Measurements from ENCODE around the gene MARCHF10. TPM values are rescaled to one million over a fixed set of nuclear protein-coding genes. Genes with fewer than 3 reads are reported as not detected.

MARCHF10 gene
- total RNA-seq, 1 experiment from 2014 or later = not detected

DNA sequence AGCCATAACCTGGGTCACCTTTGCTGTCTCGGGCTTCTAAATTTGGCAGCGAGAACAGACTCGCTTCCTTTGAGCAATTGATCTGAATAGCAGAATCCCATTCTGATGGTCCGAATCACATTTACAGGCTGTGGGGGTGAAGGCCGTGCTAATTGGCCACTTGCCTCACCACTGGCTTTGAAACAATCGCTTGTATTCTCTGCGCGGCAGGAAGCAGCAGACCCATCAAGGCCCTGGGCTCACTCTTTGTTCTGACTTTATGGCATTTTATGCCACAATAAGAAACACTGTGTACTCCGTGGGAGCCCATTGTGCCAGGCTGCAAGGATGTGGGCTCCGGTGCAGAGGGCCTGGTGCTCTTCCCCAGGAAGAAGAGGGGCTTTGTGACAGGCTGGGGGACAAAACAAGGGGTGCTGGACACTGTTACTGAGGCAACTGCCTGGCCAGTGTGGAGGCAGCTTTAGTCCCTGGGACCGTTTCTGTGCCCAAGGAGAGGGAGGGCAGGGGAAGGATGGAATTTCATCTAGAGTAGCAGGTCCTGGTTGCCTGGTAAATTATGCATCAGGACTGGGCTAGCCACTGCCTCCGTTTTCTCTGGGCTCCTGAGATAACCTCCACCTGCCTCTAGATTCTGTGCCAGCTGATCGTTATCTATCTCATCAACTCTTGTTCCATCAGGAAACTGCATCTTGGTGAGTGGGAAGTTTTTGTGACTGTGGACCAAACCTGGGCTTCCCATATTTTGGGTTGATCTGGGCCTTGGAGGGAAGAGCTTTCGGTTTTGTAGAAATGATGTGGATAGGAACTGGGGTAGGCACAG lies 102.1 kb downstream of the MARCHF10 start:
- TF ChIP-seq, protein P1, sequence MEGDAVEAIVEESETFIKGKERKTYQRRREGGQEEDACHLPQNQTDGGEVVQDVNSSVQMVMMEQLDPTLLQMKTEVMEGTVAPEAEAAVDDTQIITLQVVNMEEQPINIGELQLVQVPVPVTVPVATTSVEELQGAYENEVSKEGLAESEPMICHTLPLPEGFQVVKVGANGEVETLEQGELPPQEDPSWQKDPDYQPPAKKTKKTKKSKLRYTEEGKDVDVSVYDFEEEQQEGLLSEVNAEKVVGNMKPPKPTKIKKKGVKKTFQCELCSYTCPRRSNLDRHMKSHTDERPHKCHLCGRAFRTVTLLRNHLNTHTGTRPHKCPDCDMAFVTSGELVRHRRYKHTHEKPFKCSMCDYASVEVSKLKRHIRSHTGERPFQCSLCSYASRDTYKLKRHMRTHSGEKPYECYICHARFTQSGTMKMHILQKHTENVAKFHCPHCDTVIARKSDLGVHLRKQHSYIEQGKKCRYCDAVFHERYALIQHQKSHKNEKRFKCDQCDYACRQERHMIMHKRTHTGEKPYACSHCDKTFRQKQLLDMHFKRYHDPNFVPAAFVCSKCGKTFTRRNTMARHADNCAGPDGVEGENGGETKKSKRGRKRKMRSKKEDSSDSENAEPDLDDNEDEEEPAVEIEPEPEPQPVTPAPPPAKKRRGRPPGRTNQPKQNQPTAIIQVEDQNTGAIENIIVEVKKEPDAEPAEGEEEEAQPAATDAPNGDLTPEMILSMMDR (conservative IDR thresholded peaks at IDR 0.05; ENCODE audit: low read depth, low read length) = no peak
- TF ChIP-seq EZH2 (IDR thresholded peaks at IDR 0.05; ENCODE audit: borderline replicate concordance, low read depth, low read length, poor library complexity, severe bottlenecking) = no peak
- Histone ChIP-seq H3K36me3 (ENCODE audit: insufficient read depth, low read length, poor library complexity, severe bottlenecking) (no peaks in the 10 kb centered on the region), H3K4me1 (ENCODE audit: insufficient read depth, low read length, poor library complexity, severe bottlenecking) (peaks cover 6% of the 10 kb centered on the region), H3K27ac (ENCODE audit: low read depth, low read length, poor library complexity, severe bottlenecking) (no peak overlapping the region), H3K4me3 (ENCODE audit: low read depth, low read length, poor library complexity, severe bottlenecking) (no peak overlapping the region), H3K27me3 (replicated peaks; ENCODE audit: insufficient read depth, low read depth, low read length, poor library complexity) (no peaks in the 10 kb centered on the region), H3K9me3 (ENCODE audit: low read depth, low read length, poor library complexity, severe bottlenecking) (peaks cover 5% of the 10 kb centered on the region)
- intact Hi-C loops (cut with micrococcal nuclease; ENCODE audit: unreplicated experiment) = no loop called here
- no TSS peak for BruUV-seq (replicated peaks)
- ChIA-PET CTCF (no interaction called here), POLR2A (ENCODE audit: low non-redundant PET) (no interaction called here)
- no peak for DNase-seq (ENCODE audit: low spot score)

DNA sequence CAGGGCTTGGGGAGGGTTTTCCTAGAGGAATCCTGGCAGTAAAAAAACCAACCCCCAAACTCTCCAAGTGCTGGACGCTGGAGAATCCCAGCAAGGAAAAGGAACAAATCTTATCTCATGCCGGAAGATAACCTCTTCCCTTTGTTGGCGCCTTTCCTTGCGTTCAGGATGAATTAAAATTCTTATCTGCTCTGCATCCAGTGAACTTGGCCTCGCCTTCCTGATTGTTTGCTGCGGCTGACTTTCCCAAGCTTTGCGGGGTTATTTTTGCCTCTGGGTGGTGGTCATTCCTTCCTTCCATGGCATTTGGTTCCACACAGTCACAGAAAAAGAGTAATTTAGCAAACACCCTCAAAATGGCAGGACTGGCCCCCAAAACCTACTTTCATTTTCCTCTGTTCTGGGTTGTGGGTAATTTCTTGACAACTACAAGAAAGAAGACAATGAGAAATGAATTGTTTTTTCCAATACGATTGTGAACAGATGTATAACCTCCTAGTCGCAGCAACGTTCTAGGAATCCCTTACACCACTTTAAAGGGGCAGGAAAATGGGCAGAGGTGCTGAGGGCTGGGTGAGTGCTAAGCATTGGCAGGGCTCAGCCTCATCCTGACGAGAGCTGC lies 102.8 kb downstream of the MARCHF10 start:
- Histone ChIP-seq H3K4me3 (ENCODE audit: low read depth, low read length, poor library complexity, severe bottlenecking) (no peak overlapping the region), H3K4me1 (ENCODE audit: insufficient read depth, low read length, poor library complexity, severe bottlenecking) (peaks cover 6% of the 10 kb centered on the region), H3K9me3 (ENCODE audit: low read depth, low read length, poor library complexity, severe bottlenecking) (peaks cover 5% of the 10 kb centered on the region), H3K27me3 (replicated peaks; ENCODE audit: insufficient read depth, low read depth, low read length, poor library complexity) (no peaks in the 10 kb centered on the region), H3K27ac (ENCODE audit: low read depth, low read length, poor library complexity, severe bottlenecking) (no peak overlapping the region), H3K36me3 (ENCODE audit: insufficient read depth, low read length, poor library complexity, severe bottlenecking) (no peaks in the 10 kb centered on the region)
- ChIA-PET POLR2A (ENCODE audit: low non-redundant PET) (no interaction called here), CTCF (no interaction called here)
- TF ChIP-seq, protein P1 (conservative IDR thresholded peaks at IDR 0.05; ENCODE audit: low read depth, low read length) = no peak
- TF ChIP-seq EZH2 (IDR thresholded peaks at IDR 0.05; ENCODE audit: borderline replicate concordance, low read depth, low read length, poor library complexity, severe bottlenecking) = no peak
- no peak for DNase-seq (ENCODE audit: low spot score)
- intact Hi-C loops (cut with micrococcal nuclease; ENCODE audit: unreplicated experiment) = no loop called here
- no TSS peak for BruUV-seq (replicated peaks)

DNA sequence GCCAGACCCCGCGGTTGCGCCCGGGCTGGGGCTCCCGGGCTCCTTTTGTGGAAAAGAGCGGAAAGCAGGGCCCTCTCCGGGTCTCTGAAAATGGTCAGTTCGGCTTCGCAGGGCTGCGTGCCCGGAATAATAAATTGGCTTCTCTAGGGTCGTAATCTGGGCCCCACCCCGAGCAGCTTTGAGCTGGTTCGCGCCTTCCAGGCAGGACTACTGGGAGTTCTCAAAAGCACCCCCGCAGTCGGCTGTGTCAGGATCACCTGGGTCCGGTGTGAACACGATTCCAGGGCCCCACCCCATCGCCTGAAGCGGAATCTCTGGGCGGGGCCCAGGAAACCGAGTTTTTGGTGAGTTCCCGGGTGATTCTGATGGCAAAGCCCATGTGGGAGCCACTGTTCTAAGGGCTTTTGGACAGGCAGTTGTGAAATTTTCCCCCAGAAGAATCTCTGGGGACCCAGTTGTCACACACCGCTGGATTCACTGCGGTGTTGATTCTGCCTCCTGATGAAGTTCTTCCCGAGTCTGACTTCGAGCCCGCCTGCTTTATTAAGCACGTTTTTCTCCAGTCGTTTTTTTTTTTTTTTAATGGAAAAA lies 103.6 kb downstream of the MARCHF10 start:
- peaks cover 6% of the 10 kb centered on the region for H3K4me1 ChIP-seq (ENCODE audit: insufficient read depth, low read length, poor library complexity, severe bottlenecking)
- peak; percentile 22 for DNase-seq (ENCODE audit: low spot score)
- BruUV-seq (replicated peaks) = no TSS peak

More for the DNA sequence above, 103.6 kb downstream of the MARCHF10 start:
- no peak for TF ChIP-seq EZH2 (IDR thresholded peaks at IDR 0.05; ENCODE audit: borderline replicate concordance, low read depth, low read length, poor library complexity, severe bottlenecking)
- TF ChIP-seq, protein P1 (conservative IDR thresholded peaks at IDR 0.05; ENCODE audit: low read depth, low read length) = no peak
- Histone ChIP-seq H3K36me3 (ENCODE audit: insufficient read depth, low read length, poor library complexity, severe bottlenecking) (no peaks in the 10 kb centered on the region), H3K27ac (ENCODE audit: low read depth, low read length, poor library complexity, severe bottlenecking) (no peak overlapping the region), H3K27me3 (replicated peaks; ENCODE audit: insufficient read depth, low read depth, low read length, poor library complexity) (no peaks in the 10 kb centered on the region), H3K4me3 (ENCODE audit: low read depth, low read length, poor library complexity, severe bottlenecking) (peak overlapping the region; percentile 62), H3K9me3 (ENCODE audit: low read depth, low read length, poor library complexity, severe bottlenecking) (peaks cover 5% of the 10 kb centered on the region)
- CTCF ChIA-PET = no interaction called here
- intact Hi-C loops (cut with micrococcal nuclease; ENCODE audit: unreplicated experiment) = loop anchor here (1.0 to 5.0 kb wide), 2 partner anchors 264 to 703 kb away; no protein-coding TSS in a partner anchor
- POLR2A ChIA-PET (ENCODE audit: low non-redundant PET) = no interaction called here
